ENCODE measurements around the gene ATP5F1C.

The ATP5F1C gene

DNA sequence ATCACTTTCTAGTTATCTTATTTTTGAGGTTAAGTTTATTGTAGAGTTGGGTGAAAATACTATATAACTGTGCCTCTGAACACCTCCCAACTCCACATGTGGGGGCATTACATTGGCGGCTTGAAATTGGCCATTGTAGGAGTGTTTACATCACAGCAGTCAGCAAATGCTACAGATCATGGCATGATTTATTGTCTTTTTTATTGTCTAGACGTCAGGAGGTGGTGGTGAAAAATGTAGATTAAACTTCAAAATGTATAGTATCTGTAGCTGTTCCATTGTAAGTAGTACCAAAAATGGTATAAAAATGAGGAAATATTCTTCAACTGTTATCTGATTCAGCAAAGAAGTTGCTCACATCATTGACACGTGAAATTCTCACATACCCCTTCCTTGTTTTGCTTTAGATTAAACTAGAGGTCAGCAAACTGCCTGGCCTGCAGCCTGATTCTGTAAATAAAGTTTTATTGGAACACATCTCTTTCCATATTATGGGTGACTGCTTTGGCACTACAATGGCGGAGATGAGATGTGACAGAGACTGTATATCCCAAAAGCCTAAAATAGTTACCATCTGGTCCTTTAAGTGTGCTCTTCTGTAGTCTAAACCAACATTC is 65.4 kb downstream of the ATP5F1C start:
- no peak for DNase-seq (ENCODE audit: low spot score)

- no peak for DNase-seq (ENCODE audit: low spot score)
These were observed 65.9 kb downstream of the ATP5F1C start for GRCh38 chr10:7853890-7854289.

GRCh38 chr10:7855205-7855604 is 67.2 kb downstream of the ATP5F1C start:
- DNase-seq (ENCODE audit: low spot score) = peak; percentile 35

GRCh38 chr10:7856678-7857077 is 68.7 kb downstream of the ATP5F1C start:
- DNase-seq (ENCODE audit: low spot score) = no peak

DNA sequence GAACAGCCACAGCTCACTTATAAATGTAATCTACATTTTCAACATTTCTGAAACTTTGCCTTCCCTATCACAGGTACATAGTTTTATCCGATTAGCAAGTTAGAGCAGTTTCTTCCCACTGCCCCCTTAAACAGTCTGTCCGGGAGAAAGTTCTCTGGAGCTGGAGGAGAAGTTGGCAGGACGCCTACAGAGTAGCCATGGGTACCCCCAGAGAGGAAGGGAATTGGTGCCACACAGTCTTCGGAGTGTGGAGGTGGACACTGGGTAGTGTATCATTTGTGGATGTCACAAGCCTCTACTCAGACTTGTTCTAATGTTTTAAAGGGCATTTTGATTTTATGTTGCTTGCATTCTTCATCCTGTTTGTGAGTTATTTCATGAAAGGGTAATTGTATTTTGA is 69.3 kb downstream of the ATP5F1C start:
- DNase-seq (ENCODE audit: low spot score) = no peak
